Trophoblast cell (in vitro differentiated cells and primary cell): ENCODE results near the gene PHLDB2.

Source experiments
- DNase-seq, 2 donors: peaks; one replicate each; pipeline ENCODE4 v3.0.0-alpha.2; 2016
- H2AFZ ChIP-seq: 2 replicates; pipeline ENCODE4 v1.6.1; 2013; ENCODE audit warnings: low read length, moderate library complexity, mild to moderate bottlenecking; ENCODE audit not compliant: insufficient read depth, poor library complexity
- H2AK5ac ChIP-seq: 2 replicates; pipeline ENCODE4 v1.6.1; 2013; ENCODE audit warnings: mild to moderate bottlenecking, low read length
- H2BK120ac ChIP-seq: 2 replicates; pipeline ENCODE4 v1.6.1; 2013; ENCODE audit warnings: low read length, mild to moderate bottlenecking, moderate library complexity; ENCODE audit not compliant: insufficient read depth, poor library complexity
- H2BK12ac ChIP-seq: 2 replicates; pipeline ENCODE4 v1.6.1; 2013; ENCODE audit warnings: mild to moderate bottlenecking, low read length, moderate library complexity
- H2BK5ac ChIP-seq: 2 replicates; pipeline ENCODE4 v1.6.1; 2013; ENCODE audit warnings: low read length, low read depth, moderate library complexity, mild to moderate bottlenecking; ENCODE audit not compliant: poor library complexity
- H3K14ac ChIP-seq: 2 replicates; pipeline ENCODE4 v1.6.1; 2013; ENCODE audit warnings: mild to moderate bottlenecking, low read length
- H3K18ac ChIP-seq: 2 replicates; pipeline ENCODE4 v1.6.1; 2013; ENCODE audit warnings: mild to moderate bottlenecking, low read length
- H3K23ac ChIP-seq: 2 replicates; pipeline ENCODE4 v1.6.1; 2013; ENCODE audit warnings: low read length
- H3K27ac ChIP-seq: 2 replicates; pipeline ENCODE4 v1.5.1; 2013; ENCODE audit warnings: low read depth, mild to moderate bottlenecking, inconsistent platforms, low read length, moderate library complexity
- H3K27me3 ChIP-seq: 2 replicates; pipeline ENCODE4 v1.6.1; 2013; ENCODE audit warnings: inconsistent platforms, mild to moderate bottlenecking, low read length, moderate library complexity; ENCODE audit not compliant: insufficient read depth
- H3K36me3 ChIP-seq, 2 experiments: 1 replicate in 1 of 2; 2 replicates in 1 of 2; pipeline ENCODE4 v1.6.1; 2013; ENCODE audit warnings: low read length in 2 of 2, mild to moderate bottlenecking in 2 of 2, moderate library complexity in 1 of 2; ENCODE audit not compliant: insufficient read depth in 2 of 2, control insufficient read depth in 1 of 2
- H3K4ac ChIP-seq: 2 replicates; pipeline ENCODE4 v1.6.1; 2013; ENCODE audit warnings: low read depth, mild to moderate bottlenecking, low read length, moderate library complexity
- H3K4me1 ChIP-seq, 2 experiments: 1 replicate in 1 of 2; 2 replicates in 1 of 2; pipeline ENCODE4 v1.6.1; 2013; ENCODE audit warnings: low read length in 2 of 2, mild to moderate bottlenecking in 2 of 2, moderate library complexity in 1 of 2; ENCODE audit not compliant: insufficient read depth in 2 of 2, control insufficient read depth in 1 of 2
- H3K4me2 ChIP-seq: 2 replicates; pipeline ENCODE4 v1.6.1; 2013; ENCODE audit warnings: inconsistent platforms, mild to moderate bottlenecking, low read length, moderate library complexity
- H3K4me3 ChIP-seq: 2 replicates; pipeline ENCODE4 v1.5.1; 2013; ENCODE audit warnings: mild to moderate bottlenecking, low read depth, low read length, inconsistent platforms
- H3K79me1 ChIP-seq: one replicate; pipeline ENCODE4 v1.6.1; 2013; ENCODE audit warnings: low read length
- H3K79me2 ChIP-seq: 2 replicates; pipeline ENCODE4 v1.6.1; 2013; ENCODE audit warnings: low read length, mild to moderate bottlenecking; ENCODE audit not compliant: control insufficient read depth, insufficient read depth, poor library complexity
- H3K9ac ChIP-seq: 2 replicates; pipeline ENCODE4 v1.6.1; 2013; ENCODE audit warnings: mild to moderate bottlenecking, low read length
- H3K9me3 ChIP-seq: 2 replicates; pipeline ENCODE4 v1.6.1; 2013; ENCODE audit warnings: low read depth, mild to moderate bottlenecking, control low read depth, inconsistent platforms, low read length; ENCODE audit not compliant: insufficient read depth
- H4K12ac ChIP-seq: 2 replicates; pipeline ENCODE4 v1.6.1; 2013; ENCODE audit warnings: low read depth, mild to moderate bottlenecking, low read length, moderate library complexity
- H4K8ac ChIP-seq: 2 replicates; pipeline ENCODE4 v1.6.1; 2013; ENCODE audit warnings: low read depth, mild to moderate bottlenecking, low read length, moderate library complexity
- H4K91ac ChIP-seq: one replicate; pipeline ENCODE4 v1.6.1; 2013; ENCODE audit warnings: low read depth, mild to moderate bottlenecking, low read length, moderate library complexity
- WGBS: extraction: QIAGEN DNeasy Blood & Tissue Kit; methylation state at CpG from one replicate; pipeline ENCODE4 v1.1.7; 2013; ENCODE audit warnings: missing lambda C conversion rate; ENCODE audit not compliant: insufficient read length, insufficient coverage; ENCODE audit errors: extremely low coverage; 5-methylcytosine and 5-hydroxymethylcytosine counted together

The PHLDB2 gene

DNA sequence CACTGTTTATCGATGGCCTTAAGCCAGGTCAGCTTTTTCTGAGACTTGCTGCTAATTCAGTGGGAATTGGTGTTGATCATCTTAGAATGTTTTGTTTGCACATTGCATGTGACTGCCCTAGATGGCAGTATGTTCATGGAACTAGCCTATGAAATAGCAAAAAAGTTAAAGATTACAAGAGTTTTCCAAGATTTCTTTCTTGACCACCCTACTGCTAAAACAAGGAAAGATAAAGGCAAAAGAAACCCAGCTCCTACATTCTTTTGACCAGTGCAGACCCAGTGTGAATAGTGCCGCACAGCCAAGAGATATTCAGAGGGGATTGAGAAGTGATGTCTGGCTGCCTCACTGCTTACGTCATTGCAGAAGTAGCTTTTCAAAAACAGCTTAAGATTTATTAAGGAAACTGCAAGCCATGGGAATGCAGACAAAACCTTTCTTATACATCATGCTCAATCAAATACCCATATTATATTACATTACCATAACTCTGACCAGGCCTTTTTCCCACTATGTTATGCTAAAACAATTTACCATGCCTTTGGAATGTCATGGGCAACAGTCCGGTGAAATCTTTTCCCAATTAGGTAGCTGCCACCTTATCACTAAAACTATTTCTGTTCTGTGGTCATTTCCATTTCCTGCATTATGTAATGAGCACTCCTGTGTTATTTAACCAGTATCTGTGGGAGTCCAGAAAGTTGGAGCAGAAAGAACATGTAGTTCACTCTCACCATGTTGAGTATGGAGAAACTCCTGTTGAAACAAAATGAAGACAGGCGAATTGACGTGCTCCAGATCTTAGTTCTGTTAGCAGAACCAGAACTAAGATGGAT lies 6.0 kb downstream of the PHLDB2 start:
- Histone ChIP-seq H2AK5ac (no peak overlapping the region), H3K36me3 (no peaks in the 10 kb centered on the region), H2BK12ac (no peak overlapping the region), H3K9me3 (no peaks in the 10 kb centered on the region), H3K79me1 (peaks cover 7% of the 10 kb centered on the region), H3K23ac (no peak overlapping the region), H3K79me2 (peaks cover 7% of the 10 kb centered on the region), H3K4me1 (peaks cover 2 to 15% of the 10 kb centered on the region in 2 experiments), H3K4me2 (peak overlapping the region; percentile 10), H3K4me3 (no peak overlapping the region), H2AFZ (no peak overlapping the region), H4K12ac (no peak overlapping the region), H3K9ac (no peak overlapping the region), H3K27ac (peak overlapping the region; percentile 73), H3K14ac (no peak overlapping the region), H3K18ac (no peak overlapping the region), H2BK5ac (no peak overlapping the region), H3K27me3 (no peaks in the 10 kb centered on the region), H4K8ac (no peak overlapping the region), H3K4ac (no peak overlapping the region), H2BK120ac (no peak overlapping the region), H4K91ac (no peak overlapping the region)
- DNase-seq, result peak; percentile 35 to 75
- no CpG with 5 or more reads among the region's 6 CpGs for WGBS

GRCh38 chr3:111867889-111868426 lies 8.9 kb downstream of the PHLDB2 start:
- H2BK5ac ChIP-seq, result no peak overlapping the region
- no peak overlapping the region for H2AFZ ChIP-seq
- H3K4ac ChIP-seq, result peak overlapping the region; percentile 44
- H3K18ac ChIP-seq, result peak overlapping the region; percentile 33
- H3K9me3 ChIP-seq, result no peaks in the 10 kb centered on the region
- no peaks in the 10 kb centered on the region for H3K36me3 ChIP-seq
- H3K4me2 ChIP-seq, result no peak overlapping the region
- H2BK120ac ChIP-seq, result no peak overlapping the region
- no peak overlapping the region for H4K8ac ChIP-seq
- H3K4me1 ChIP-seq, result peaks cover 0 to 15% of the 10 kb centered on the region in 2 experiments
- H3K27me3 ChIP-seq, result no peaks in the 10 kb centered on the region
- no peak overlapping the region for H3K9ac ChIP-seq
- H4K91ac ChIP-seq, result no peak overlapping the region
- no peak overlapping the region for H3K14ac ChIP-seq
- no peak overlapping the region for H2AK5ac ChIP-seq
- WGBS, result no CpG with 5 or more reads among the region's 7 CpGs
- no peak overlapping the region for H4K12ac ChIP-seq
- H3K4me3 ChIP-seq, result no peak overlapping the region
- H3K79me2 ChIP-seq, result peaks cover 2% of the 10 kb centered on the region
- no peak overlapping the region for H3K27ac ChIP-seq
- H3K79me1 ChIP-seq, result peaks cover 3% of the 10 kb centered on the region
- H2BK12ac ChIP-seq, result no peak overlapping the region
- H3K23ac ChIP-seq, result no peak overlapping the region
- DNase-seq, result peak; percentile 48 to 63

DNA sequence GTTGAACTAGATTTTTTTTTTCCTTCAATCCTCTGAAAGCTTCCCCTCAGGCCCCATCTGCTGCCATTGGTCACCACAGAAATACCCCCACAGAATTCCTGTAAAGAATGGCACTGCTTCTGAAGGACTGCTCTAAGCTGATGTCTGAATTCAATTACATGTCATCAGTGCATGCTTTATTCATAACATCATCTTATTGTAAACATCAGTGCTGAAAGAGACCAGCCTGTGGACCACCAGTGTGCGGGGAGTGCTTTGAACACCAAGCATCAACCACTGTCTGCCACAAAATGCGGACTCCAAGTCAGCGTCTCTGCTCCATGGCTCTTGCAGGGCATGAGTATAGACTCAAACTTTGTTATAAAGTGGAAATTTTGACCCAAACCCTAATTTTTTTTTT lies 11.6 kb downstream of the PHLDB2 start:
- Histone ChIP-seq H3K23ac (no peak overlapping the region), H2BK12ac (no peak overlapping the region), H3K36me3 (no peaks in the 10 kb centered on the region), H3K27ac (no peak overlapping the region), H2AK5ac (no peak overlapping the region), H2BK120ac (no peak overlapping the region), H3K14ac (no peak overlapping the region), H2BK5ac (no peak overlapping the region), H4K91ac (no peak overlapping the region), H4K8ac (no peak overlapping the region), H3K18ac (no peak overlapping the region), H3K4me2 (no peak overlapping the region), H3K9ac (no peak overlapping the region), H3K79me2 (peaks cover 1% of the 10 kb centered on the region), H3K79me1 (peaks cover 3% of the 10 kb centered on the region), H3K4me1 (peaks cover 0 to 11% of the 10 kb centered on the region in 2 experiments), H3K9me3 (no peaks in the 10 kb centered on the region), H3K4me3 (no peak overlapping the region), H3K27me3 (no peaks in the 10 kb centered on the region), H2AFZ (no peak overlapping the region), H4K12ac (no peak overlapping the region), H3K4ac (no peak overlapping the region)
- no peak for DNase-seq
- WGBS, result no CpG with 5 or more reads among the region's 3 CpGs

- no peaks in the 10 kb centered on the region for H3K27me3 ChIP-seq
- H2AFZ ChIP-seq, result no peak overlapping the region
- no peak overlapping the region for H3K9ac ChIP-seq
- no peaks in the 10 kb centered on the region for H3K36me3 ChIP-seq
- no CpG with 5 or more reads among the region's 6 CpGs for WGBS
- H3K79me1 ChIP-seq, result no peaks in the 10 kb centered on the region
- H3K4ac ChIP-seq, result no peak overlapping the region
- no peak overlapping the region for H4K8ac ChIP-seq
- no peak overlapping the region for H2BK5ac ChIP-seq
- H3K23ac ChIP-seq, result no peak overlapping the region
- H4K12ac ChIP-seq, result no peak overlapping the region
- H3K9me3 ChIP-seq, result no peaks in the 10 kb centered on the region
- H2BK120ac ChIP-seq, result no peak overlapping the region
- H3K4me1 ChIP-seq, result peaks cover 0 to 8% of the 10 kb centered on the region in 2 experiments
- DNase-seq, result no peak
- H3K27ac ChIP-seq, result no peak overlapping the region
- no peak overlapping the region for H2AK5ac ChIP-seq
- no peak overlapping the region for H2BK12ac ChIP-seq
- no peak overlapping the region for H4K91ac ChIP-seq
- no peaks in the 10 kb centered on the region for H3K79me2 ChIP-seq
- no peak overlapping the region for H3K4me2 ChIP-seq
- H3K4me3 ChIP-seq, result no peak overlapping the region
- no peak overlapping the region for H3K18ac ChIP-seq
- H3K14ac ChIP-seq, result no peak overlapping the region
These were observed 13.0 kb downstream of the PHLDB2 start for GRCh38 chr3:111871809-111872623.
